HG03521 (cell line): ENCODE measurements around the gene THAP8.
"Not testable (repeated sequence)": the region's sequence is repeated elsewhere in the genome, so short reads cannot be mapped to it uniquely, and the experiment has no call there.

Experiments used
- ATAC-seq: cut with Tn5 transposase; IDR thresholded peaks from one replicate; pipeline ENCODE4 v1.9.1; 2021; ENCODE audit warnings: mild to moderate bottlenecking, moderate library complexity; ENCODE audit not compliant: unreplicated experiment

The THAP8 gene

DNA sequence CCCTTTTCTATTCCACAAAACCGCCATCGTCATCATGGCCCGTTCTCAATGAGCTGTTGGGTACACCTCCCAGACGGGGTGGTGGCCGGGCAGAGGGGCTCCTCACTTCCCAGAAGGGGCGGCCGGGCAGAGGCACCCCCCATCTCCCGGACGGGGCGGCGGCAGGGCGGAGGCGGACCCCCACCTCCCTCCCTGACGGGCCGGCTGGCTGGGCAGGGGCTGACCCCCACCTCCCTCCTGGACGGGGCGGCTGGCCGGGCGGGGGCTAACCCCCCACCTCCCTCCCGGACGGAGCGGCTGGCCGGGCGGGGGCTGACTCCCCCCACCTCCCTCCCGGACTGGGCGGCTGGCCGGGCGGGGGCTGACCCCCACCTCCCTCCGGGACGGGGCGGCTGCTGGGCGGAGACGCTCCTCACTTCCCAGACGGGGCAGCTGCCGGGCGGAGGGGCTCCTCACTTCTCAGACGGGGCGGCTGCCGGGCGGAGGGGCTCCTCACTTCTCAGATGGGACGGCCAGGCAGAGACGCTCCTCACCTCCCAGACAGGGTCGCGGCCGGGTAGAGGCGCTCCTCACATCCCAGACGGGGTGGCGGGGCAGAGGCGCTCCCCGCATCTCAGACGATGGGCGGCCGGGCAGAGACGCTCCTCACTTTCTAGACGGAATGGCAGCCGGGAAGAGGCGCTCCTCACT lies 14.9 kb upstream of the THAP8 start:
- not testable (repeated sequence) for ATAC-seq

DNA sequence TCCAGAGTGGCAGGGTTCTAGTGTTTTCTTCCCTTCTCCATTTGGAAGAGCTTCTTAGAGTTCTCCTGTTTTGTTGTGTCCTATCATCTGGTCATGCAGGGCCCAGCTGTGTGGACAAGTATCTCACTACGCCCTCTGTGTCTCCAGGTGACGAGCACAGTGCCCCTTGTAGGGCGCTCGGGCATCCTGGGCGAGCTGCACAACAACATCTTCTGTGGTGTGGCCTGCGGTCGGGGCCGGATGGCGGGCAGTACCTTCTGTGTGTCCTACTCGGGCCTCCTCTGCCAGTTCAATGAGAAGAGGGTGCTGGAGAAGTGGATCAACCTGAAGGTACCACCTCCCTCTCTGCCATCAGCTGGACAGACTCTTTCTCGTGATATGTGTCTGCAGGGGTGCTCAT lies 13.6 kb upstream of the THAP8 start:
- ATAC-seq = no peak

DNA sequence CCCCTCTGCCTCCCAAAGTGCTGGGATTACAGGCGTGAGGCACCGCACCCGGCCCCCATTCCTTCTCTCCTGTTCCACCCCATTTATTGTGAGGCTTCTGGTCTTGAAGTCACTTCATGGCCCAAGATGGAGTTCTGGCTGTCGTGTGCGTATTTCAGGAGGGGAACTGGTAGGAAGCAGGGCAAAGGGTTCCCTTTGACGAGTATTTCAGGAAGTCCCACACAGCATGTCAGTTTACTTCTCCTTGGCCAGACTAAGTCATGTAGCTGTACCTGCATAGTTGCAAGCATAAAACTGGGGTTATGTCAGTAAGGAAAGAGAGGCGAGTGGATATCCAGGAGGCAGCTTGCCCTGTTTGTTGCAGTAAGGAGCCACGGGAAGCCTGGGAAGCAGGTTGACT lies 10.7 kb upstream of the THAP8 start:
- ATAC-seq = no peak

DNA sequence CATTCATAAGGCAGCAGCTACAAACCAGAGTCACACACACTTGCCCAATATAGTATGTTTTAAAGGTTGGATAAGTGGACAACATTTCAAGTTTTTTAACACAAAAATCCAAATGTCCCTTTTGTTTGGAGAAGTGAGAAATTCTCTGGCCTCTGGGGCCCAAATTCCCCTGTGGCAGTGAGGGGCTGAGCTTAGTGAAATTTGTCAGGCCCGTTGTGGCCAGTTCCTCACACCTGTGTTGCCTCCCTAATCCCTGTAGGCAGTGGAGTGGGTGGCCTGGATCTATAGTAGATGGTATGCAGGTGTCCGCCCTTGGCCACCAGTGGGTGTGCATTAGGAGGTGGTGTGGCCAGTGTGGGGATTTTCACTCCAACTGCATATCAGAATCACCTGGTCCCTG lies 7.3 kb upstream of the THAP8 start:
- ATAC-seq = no peak

DNA sequence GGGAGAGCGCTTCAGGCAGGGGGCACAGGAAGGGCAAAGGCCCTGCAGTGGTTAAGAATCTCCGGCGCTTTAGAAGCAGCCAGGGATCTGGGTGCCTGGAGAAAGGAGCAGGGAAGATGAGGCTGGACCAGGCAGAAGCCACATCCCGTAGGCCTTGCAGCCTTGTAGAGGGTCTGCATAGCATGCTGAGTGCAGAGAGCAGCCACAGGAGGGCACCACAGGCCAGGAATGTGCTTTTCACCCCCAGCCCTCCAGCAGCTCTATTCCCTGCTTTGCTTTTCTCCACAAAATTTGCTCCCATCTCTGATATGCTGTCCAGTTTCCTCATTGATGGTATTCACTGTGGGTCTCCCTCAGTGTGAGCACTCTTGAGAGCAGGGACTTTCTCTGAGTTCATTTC lies 6.3 kb upstream of the THAP8 start:
- no peak for ATAC-seq

DNA sequence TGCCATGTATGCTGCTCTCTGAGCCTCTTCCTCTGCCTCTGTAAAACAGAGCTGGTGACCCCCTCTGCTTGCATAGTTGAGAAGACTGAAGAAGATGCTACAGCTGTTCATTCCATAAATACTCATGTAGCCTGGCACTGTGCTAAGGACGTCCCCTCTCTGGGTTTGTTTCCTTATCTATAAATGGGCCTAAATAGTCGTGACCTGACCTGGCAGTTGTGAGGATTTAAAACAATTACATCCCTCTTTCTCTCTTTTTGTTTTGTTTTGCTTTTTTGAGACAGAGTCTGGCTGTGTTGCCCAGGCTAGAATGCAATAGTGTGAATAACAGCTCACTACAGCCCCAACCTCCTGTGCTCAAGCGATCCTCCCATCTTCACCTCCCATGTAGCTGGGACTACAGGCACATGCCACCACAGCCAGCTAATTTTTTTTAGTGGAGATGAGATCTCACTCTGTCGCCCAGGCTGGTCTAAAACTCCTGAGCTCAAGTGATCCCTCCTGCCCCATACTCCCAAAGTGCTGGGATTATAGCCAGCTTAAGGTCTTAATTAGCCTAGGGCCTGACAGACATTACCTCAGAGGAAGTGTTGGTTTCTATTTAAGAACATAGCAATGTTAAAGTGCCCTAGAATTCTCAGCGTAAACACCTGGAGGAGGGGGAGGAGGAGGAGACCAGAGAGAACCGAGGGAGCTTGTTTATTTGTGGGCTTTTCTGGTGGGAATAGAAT lies 5.3 kb upstream of the THAP8 start:
- no peak for ATAC-seq

DNA sequence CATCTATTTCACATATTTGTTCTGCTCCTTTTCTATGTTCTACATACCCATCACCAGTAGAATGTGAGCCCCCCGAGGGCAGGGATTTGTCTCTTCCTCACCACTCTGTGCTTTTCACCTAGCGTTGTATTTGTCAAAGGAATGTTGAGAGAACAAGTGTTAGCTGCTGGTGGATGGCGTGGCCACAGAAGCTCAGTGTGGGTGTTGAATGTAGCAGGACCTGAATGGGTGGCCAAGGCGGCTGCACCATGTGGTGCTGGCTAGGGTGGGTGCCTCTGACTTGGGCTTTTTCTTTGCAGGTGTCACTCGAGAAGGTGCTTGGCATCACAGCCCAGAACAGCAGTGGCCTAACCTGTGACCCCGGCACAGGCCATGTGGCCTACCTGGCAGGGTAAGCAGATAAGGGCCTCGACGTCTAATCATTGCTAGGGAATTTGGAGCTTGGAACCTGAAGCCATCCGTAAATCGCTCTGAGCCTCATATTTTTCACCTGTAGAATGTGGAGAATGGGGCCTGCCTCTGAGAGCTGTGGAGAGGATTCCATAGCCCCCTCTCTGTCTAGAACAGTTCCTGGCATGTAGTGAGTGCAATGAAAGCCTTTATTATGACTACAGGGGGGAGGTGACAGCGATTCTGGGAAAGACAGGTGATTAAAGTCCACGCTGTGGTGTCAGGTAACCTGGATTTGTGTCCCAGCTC lies 4.5 kb upstream of the THAP8 start:
- ATAC-seq = no peak

DNA sequence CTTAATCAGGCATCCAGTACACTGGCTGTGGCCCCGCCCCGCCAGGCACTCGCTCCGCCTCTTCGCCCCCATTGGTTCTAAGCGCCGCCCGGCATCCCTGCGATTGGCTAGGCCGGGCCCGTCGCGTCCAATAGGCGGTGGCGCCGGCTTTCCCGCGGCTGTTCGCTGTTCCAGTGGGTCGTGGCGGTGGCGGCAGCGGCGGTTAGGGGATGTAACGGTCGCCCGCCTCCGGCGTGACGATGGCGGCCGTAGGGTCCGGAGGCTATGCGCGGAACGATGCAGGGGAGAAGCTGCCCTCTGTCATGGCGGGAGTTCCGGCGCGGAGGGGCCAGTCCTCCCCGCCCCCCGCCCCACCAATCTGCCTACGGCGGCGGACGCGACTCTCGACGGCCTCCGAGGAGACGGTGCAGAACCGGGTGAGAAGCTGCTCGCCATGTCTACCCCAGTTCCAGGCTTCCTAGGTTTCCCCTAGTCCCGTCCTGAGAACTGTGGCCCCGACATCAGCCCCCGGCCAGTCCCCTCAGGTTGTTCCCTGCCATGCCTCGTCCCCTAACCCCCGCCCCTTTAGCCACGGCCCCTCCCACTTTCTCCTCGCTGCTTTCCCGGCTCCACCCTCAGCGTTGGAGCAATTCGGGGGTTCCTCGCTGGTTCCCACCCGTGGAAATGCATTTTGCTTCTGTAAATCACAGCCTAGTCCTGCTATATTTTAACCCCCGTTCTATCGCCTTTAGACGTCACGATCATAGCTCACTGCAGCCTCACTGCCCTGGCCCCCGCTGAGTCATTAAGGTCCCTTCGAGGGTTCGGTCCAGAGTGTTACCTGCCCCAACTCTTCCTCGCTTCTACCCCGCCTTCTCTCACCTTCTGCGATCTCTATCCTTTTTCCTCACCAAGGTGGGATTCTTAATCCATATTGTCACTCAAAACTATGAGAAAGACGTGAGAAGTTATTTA lies 925 bp upstream of the THAP8 start, which contains the start of gene WDR62:
WDR62 (plus strand) TSS at position 165 of the 954 bp plus-strand sequence; CDS start at position 240, 75 bp downstream.
- peak; percentile 64 for ATAC-seq

DNA sequence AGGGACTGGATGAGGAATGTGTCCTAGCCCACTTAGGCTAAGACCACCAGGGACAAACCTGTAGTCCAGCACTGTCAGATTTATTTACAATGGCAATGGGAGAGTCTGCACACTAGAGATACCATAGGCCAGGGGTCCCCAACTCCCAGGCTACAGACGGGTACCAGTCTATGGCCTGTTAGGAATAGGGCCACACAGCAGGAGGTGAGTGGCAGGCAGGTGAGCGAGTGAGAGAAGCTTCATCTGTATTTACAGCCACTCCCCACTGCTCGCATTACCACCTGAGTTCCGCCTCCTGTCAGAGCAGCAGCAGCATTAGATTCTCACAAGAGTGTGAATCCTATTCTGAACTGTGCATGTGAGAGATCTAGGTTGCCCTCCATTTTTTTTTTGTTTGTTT lies 2.4 kb downstream of the THAP8 start:
- ATAC-seq = no peak

DNA sequence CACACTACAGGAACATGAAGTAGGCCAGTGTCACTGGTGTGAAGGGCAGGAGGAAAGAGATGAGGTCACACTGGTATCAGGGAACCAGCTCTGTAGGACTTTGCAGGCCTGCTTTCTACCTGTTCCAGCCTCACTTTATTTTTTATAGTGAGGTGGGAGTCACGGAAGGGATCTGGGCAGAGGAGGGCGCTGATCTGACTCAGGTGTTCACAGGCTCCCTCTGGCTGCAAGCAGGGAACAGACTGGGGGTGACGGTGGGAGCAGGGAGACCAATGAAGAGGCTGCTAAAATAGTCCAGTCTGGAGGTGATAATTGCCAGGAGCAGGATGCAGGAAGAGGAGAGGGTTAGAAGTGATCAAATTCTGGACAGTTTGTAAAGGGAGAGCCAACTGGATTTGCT lies 2.8 kb downstream of the THAP8 start:
- no peak for ATAC-seq

DNA sequence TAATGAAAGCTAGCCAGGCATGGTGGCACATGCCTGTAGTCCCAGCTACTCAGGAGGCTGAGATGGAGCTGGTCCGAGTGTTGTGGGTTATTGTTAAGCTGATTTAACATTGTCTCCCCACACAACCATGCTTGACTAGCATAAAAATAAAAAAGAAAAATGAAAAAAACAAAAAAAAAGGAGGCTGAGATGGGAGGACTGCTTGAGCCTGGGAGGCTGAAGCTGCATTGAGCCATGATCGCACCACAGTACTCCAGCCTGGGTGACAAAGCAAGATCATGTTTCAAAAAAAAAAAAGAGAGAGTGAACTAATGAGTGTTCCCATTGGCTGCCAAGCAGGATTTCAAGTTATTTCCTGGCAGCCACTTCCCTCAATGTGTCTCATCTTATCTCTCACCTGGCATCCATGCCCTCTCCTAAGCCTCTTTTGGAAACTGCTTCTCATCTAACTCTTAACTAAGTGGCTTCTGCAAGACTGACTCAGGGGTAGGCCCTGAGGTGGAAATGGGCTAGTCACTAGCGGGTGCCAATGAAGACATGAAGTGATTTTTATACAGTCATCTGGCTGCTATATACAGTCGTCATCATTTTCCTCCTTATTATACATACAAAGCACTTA lies 4.9 kb downstream of the THAP8 start:
- ATAC-seq = no peak

DNA sequence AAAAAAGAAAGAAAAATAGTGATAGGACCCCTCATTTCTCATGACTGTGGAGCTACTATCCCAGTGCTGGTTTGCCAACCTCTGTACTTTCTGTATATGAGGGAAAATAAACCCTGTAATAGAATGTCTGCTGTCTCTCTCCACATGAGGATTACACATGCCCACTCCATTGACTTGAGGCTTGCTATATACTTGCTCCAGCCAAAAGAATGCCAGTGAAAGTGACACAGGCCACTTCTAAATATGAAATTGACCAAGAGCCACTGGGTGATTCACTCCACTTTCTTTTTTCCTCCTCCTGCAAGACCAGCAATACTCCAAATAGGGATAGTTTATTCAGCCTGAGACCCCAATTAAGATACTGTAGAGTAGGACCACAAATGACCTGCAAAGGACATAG lies 6.2 kb downstream of the THAP8 start:
- ATAC-seq = no peak

DNA sequence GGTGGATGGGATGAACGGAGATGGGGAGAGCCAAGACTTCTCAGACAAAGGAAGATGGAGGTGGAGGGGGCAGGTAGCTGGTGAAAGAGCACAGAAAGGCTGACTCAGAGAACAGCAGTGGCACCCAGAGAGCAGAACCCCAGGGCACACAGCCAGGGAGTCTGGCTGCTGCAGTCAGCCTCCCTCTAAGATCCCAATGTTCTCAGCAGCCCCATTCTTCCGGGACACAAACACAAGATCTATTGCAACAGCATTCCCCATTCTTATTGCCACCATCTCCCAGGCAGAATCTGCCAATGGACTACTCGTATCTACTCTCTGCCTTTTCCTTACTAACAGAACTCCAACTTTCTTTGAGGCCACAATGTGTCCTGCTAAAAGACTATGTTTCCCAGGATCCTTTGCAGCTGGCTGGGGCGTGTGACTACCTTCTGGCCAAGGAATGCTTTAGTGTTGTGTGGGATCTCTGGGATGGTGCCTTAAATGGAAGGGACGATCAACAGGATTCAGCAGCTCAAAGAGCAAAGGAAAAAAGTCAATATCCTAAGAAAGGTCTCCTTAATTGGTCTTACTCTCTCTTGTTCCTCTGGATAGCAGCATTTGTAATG lies 7.5 kb downstream of the THAP8 start:
- no peak for ATAC-seq

DNA sequence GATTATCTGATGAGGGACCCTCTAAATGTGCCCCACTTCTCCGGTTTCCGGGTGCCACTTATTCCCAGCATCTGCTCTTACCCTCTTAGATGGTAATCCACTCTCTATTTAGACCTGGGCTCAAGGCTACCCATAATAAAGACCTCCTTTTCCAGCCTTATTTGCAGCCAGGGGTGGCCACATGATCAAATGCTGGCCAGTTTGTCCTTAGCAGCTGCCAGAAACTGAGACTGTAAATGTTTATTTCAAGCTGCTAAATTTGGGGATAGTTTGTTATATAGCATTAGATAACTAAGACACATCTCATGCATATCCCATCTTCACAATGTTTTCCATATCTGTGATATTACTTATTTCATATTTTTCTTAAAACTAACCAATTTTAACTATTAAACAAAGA lies 10.1 kb downstream of the THAP8 start:
- ATAC-seq = no peak

DNA sequence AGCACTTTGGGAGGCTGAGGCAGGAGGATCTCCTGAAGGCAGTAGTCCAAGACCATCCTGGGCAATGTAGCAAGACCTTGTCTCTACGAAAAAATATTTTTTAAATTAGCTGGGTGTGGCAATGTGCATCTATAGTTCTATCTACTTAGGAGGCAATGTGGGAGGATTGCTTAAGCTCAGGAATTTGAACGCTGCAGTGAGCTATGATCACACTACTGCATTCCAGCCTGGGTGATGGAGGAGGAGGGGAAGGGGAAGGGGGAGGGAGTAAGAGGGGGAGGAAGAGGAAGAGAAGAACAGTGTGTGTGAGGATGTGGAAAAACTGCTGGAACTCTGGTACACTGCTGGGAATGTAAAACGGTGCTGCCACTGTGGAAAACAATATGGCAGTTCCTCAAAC lies 12.3 kb downstream of the THAP8 start:
- no peak for ATAC-seq

DNA sequence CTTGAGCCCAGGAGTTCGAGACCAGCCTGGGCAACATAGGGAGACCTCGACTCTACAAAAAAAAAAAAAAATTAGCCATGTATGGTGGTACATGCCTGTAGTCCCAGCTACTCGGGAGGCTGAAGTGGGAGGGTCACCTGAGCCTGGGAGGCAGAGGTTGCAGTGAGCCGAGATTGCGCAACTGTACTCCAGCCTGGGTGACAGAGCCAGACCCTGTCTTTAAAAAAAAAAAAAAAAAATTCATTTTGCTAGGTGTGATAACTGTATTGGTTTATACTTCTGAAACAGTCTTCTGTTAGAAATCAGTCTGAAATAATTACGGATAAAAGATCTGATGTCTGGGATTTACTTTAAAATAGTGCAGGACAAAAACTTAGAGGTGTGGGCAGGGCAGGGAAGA lies 13.0 kb downstream of the THAP8 start:
- not testable (repeated sequence) for ATAC-seq

DNA sequence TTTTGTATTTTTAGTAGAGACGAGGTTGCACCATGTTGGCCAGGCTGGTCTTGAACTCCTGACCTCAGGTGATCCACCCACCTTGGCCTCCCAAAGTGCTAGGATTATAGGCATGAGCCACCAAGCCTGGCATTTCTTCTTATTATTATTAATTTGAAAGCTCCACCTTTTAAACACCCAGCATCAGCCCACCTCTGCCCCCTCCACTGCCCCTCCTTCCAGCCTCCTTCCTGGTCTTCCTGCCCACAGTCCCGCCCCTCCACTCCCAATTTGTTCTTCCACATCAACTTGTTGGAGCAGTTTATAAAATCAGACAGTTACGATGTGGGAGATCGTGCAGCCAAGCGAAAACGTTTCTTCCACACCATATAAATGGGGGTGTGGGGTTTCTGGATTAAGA lies 13.6 kb downstream of the THAP8 start:
- no peak for ATAC-seq

DNA sequence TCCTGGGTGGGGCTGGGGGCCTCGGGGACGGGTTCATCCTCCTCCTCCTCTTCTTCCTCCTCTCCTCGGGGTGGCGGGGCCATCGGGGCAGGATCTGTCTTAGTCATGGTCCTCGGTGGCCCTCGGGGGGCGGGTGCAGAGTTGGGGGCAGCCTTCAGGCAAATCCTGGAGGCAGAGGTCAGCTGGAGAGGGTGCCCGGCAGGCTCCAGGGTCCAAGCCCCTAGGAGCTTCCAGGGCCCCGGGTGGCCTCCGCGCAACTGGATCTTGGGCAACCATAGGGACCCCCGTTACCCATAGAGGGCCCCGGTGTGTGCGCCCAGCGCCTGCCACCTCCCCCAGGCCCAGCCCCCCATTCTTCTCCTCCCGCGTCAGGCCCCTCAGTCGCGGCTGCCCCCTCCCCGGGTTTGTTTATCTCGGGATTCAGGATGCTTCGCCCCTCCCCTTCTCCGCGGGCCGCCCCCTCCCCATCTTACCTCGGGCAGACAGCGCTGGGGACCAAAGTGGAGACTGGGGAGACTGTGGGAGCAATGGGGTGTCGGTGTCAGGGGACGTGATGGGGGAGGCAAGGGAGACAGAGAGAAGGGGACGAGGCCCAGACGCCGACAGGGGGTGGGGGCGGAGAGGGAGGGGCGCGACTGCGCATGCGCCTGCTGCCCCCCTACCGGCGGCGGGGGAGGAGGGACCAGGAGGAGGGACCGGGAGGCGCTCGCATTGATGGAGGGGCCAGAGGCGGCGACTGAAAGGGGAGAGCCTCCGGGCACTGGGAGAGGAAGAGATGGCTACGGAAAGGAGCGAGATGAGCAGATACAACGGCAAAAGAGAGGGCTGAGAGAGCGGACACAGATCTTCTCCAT lies 21.6 kb downstream of the THAP8 start, which contains the start of gene CLIP3:
CLIP3 (minus strand) TSS at position 623 of the 854 bp plus-strand sequence; CDS start at position 107, 516 bp downstream.
- ATAC-seq = no peak

DNA sequence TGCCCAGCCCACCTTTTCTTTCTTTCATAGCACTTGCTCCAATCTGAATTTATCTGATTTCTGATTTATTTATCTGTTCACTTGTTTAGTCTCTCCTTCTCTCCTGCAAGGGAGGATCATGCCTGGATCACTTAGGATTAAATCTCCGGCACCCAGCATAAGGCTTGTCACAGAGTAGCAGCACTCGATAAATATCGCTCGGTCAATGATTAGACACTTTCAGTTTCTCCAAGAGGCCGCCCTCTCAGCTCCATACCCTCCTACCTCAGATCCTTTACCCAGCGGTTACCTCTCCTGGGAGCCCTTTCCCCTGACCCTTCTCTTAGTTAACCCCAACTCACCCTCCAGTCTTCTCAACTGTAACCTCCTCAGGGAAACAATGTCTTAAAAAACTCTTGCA lies 22.8 kb downstream of the THAP8 start:
- ATAC-seq = no peak
